ENCODE measurements around the gene DIO1. TPM values are rescaled to one million over a fixed set of nuclear protein-coding genes. Genes with fewer than 3 reads are reported as not detected.

The DIO1 gene
- total and polyA plus RNA-seq, 11 donors, result not detected

- no peaks in the 10 kb centered on the region for H3K9me3 ChIP-seq
- no peaks in the 10 kb centered on the region for H3K27me3 ChIP-seq
- 74 to 78% (median 78%) methylated on average over 6 of the region's 6 CpGs for WGBS, 4 donors
- H3K4me1 ChIP-seq, result peaks cover 0 to 58% (median 7%) of the 10 kb centered on the region in 12 donors
- intact Hi-C loops (cut with DNase I), result loop anchor here in 1 of 10 donors (10.0 kb wide), 1 partner anchor 159 kb away; the partner anchor contains the start of genes TCEANC2 and TMEM59
- TF ChIP-seq POLR2A (IDR thresholded peaks at IDR 0.05) (no peak), CTCF (IDR thresholded peaks at IDR 0.05) (no peak)
- peak overlapping the region in 1 of 12 donors; percentile 10 for H3K27ac ChIP-seq
- no peak overlapping the region for H3K4me3 ChIP-seq
- ATAC-seq (no peak), DNase-seq (no peak)
- no peaks in the 10 kb centered on the region for H3K36me3 ChIP-seq
Observed at GRCh38 chr1:53895421-53895820, 1.4 kb downstream of the DIO1 start.

- intact Hi-C loops (cut with DNase I), result loop anchor here in 1 of 10 donors (10.0 kb wide), 1 partner anchor 158 kb away; the partner anchor contains the start of genes TCEANC2 and TMEM59
- Histone ChIP-seq H3K27me3 (no peaks in the 10 kb centered on the region), H3K27ac (peak overlapping the region in 2 of 12 donors; percentile 19 to 48), H3K4me1 (peaks cover 0 to 47% (median 5%) of the 10 kb centered on the region in 12 donors), H3K9me3 (no peaks in the 10 kb centered on the region), H3K36me3 (no peaks in the 10 kb centered on the region), H3K4me3 (no peak overlapping the region)
- 79 to 93% (median 91%) methylated on average over 2 of the region's 2 CpGs for WGBS, 4 donors
- TF ChIP-seq CTCF (IDR thresholded peaks at IDR 0.05) (no peak), POLR2A (IDR thresholded peaks at IDR 0.05) (no peak)
- DNase-seq (no peak), ATAC-seq (no peak)
Observed at GRCh38 chr1:53896635-53897229, 2.7 kb downstream of the DIO1 start.

GRCh38 chr1:53899206-53899628 lies 5.2 kb downstream of the DIO1 start:
- intact Hi-C loops (cut with DNase I), result loop anchor here in 1 of 10 donors (10.0 kb wide), 1 partner anchor 156 kb away; the partner anchor contains the start of genes TCEANC2 and TMEM59
- peak; percentile 27 to 47 (median 40) for ATAC-seq
- 3 to 14% (median 6%) methylated on average over 2 of the region's 2 CpGs for WGBS, 4 donors

More at GRCh38 chr1:53899206-53899628, 5.2 kb downstream of the DIO1 start:
- Histone ChIP-seq H3K4me1 (peaks cover 0 to 30% (median 5%) of the 10 kb centered on the region in 12 donors), H3K9me3 (no peaks in the 10 kb centered on the region), H3K36me3 (no peaks in the 10 kb centered on the region), H3K4me3 (no peak overlapping the region), H3K27ac (peak overlapping the region in 2 of 12 donors; percentile 14 to 19), H3K27me3 (no peaks in the 10 kb centered on the region)
- DNase-seq, result no peak
- no peak for TF ChIP-seq POLR2A (IDR thresholded peaks at IDR 0.05)
- no peak for TF ChIP-seq CTCF (IDR thresholded peaks at IDR 0.05)

All from heart left ventricle (tissue), 16 donors.